Activated T-cell treated with anti-CD3 and anti-CD28 coated beads for 4 hours (primary cell): Measurements from ENCODE around the gene HSPA1B.
A peak's percentile ranks its signal among the peaks of the same experiment; 100 is the strongest.
"Not testable (repeated sequence)": the region's sequence is repeated elsewhere in the genome, so short reads cannot be mapped to it uniquely, and the experiment has no call there.

ENCODE experiments used
- DNase-seq: peaks from one replicate; pipeline ENCODE4 v3.0.0-alpha.2; 2020

Gene HSPA1B

DNA sequence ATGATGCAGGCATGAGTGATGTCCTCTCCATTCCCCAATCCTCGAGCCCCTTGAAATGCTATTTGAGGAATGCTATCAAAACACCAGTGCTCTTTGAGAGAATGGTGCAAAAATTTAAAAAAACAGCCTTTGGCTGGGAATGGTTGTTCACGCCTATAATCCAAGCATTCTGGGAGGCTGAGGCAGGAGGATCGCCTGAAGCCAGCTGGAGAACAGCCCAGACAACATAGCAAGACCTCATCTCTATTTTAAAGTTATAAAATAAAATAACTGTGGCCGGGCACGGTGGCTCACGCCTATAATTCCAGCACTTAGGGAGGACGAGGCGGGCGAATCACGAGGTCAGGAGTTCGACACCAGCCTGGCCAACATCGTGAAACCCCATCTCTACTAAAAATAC is 27.8 kb upstream of the HSPA1B start:
- no peak for DNase-seq

DNA sequence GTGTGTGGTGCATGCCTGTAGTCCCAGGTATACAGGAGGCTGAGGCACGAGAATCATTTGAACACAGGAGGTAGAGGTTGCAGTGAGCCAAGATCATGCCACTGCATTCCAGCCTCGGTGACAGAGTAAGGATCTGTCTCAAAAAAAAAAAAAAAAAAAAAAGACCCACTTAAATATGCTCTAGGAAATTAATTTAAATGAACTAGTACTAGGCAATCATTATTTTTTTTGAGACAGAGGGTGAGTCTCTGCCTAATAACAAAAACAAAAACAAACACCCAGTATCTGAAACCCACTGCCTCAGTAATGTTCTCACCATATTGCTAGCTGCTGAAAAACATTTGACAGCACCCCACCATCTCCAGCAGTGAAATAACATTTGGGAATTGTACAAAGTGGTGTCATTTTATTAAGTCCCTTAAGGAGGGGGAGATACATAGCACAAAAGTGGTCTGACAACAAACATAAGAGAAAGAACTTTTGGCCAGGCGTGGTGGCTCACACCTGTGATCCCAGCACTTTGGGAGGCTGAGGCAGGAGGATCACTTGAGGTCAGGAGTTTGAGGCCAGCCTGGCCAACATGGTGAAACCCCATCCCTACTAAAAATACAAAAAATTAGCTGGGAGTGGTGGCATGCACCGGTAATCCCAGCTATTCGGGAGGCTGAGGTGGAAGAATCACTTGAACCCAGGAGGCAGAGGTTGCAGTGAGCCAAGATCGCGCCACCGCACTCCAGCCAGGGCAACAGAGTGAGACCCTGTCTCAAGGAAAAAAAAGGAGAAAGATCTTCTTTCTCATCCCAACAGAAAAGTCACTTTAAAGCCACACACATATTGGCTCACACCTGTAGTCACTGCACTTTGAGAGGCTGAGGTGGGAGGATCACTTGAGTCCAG is 26.3 kb upstream of the HSPA1B start:
- DNase-seq = not testable (repeated sequence)

DNA sequence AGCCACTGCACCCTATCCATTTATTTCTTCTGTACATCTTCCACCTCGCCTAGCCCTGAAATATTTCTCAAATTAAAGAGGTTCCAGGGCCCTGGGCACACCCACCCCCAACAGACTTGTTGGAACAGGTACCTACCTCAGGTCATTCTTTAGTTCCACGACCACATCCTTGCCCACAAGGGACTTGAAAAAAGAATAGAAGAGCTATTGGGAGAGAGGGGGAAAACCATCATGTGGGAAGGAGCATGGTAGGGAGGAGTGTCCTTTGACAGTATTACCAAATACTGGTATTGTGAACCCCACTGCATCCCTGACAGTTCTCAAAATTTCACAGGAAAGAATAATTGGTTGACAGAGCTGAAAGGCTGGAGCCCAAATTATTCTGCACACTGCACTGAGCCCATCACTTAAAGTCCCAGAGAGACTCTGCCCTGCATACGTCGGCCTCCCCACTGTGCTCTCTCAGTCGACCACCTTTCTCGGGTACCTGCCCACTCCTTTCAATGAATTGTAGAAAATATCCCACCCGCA is 21.5 kb upstream of the HSPA1B start:
- no peak for DNase-seq

DNA sequence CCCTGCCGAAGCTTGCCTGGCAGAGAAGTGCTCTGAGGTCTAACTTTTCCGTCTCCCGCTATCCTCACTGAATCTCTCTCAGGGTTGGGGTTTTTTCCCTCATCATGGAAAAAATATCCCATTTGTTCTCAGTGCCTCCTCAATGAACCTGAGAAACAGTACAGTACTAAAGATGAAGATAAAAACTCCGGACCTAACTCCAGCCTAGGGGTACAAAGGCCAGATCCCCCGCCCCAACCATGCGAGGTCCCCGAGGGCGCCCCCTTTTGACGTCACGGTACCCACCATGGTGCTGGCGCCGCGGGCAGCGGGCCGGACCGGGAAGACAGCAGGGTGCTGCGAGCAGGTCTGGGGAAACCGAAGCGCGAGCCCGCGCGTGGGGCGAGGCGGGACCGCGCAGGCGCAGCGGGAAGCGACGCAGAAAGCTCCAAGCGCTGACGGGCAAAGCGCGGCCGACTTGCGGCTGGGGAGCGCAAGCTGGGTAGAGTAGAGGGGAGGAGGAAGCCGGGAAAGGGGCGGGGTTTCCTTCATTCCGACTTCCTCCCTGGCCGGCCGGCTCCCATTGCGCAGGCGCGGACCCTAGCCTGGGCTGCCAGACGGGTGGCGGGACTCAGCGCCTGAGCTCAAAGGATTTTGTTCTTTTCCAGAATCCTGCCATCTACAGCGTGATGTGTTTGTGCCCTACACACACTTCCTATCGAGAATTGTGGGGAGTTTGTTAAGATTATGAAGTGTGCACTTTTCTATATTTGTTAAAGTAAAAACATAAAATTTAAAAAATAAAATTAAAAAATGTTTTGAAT is 20.9 kb upstream of the HSPA1B start, which contains the start of gene LSM2:
TSS of gene LSM2 (minus strand) at position 497 of the 803 bp plus-strand sequence. CDS start at position 288, 209 bp downstream.
- DNase-seq = peak; percentile 95

DNA sequence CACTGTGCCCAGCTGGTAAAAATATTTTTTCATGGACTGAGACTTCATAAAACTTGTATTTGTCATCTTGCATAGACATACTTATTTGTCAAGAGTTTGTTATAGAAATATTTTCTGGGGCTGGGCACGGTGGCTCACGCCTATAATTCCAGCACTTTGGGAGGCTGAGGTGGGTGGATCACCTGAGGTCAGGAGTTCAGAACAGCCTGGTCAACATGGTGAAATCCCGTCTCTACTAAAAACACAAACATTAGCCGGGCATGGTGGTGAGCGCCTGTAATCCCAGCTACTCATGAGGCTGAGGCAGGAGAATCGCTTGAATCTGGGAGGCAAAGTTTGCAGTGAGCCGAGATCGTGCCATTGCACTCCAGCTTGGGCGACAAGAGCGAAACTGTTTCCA is 18.9 kb upstream of the HSPA1B start:
- not testable (repeated sequence) for DNase-seq

DNA sequence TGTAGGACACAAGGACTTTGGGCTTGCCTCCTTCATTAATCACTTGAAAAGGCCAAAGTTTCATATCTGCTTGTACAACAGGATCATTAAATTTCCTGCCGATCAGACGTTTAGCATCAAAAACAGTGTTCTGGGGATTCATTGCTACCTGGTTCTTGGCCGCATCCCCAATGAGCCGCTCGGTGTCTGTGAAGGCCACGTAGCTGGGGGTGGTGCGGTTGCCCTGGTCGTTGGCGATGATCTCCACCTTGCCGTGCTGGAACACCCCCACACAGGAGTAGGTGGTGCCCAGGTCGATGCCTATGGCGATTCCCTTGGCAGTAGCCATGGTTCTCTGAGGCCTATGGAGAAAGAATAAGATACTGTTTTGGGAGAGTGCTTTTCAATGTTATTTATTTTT is 15.9 kb upstream of the HSPA1B start:
- DNase-seq = no peak

DNA sequence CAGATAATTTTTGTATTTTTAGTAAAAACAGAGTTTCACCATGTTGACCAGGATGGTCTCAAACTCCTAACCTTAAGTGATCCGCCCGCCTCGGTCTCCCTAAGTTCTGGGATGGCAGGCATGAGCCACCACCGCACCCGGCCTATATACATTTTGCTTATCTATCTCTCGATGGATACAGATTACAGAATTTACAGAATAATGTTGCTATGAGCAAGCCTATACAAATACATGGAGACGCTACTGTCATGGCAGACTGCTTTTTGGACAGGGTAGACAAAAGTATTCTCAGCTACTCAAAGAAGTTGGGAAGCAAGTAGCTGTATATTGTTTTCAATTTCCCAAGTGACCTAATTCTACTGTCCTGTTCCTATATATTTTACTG is 14.1 kb upstream of the HSPA1B start:
- DNase-seq = no peak

DNA sequence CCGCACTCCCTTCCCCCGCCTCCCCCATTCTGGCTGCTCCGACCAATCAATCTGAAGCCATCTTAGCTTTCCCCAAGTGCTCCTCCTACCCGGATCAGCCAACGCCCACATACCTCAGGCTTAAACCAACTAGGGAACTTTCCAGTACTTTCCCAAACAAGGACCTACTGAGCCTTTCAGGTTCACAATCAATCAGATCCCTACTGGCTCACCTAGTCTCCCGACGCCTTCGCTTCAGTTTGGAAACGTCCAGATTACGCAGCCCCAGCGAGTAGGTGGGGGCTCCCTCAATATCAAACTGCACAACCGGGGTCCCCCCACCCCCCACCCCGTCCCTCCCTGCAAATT is 12.9 kb upstream of the HSPA1B start:
- DNase-seq = peak; percentile 57

DNA sequence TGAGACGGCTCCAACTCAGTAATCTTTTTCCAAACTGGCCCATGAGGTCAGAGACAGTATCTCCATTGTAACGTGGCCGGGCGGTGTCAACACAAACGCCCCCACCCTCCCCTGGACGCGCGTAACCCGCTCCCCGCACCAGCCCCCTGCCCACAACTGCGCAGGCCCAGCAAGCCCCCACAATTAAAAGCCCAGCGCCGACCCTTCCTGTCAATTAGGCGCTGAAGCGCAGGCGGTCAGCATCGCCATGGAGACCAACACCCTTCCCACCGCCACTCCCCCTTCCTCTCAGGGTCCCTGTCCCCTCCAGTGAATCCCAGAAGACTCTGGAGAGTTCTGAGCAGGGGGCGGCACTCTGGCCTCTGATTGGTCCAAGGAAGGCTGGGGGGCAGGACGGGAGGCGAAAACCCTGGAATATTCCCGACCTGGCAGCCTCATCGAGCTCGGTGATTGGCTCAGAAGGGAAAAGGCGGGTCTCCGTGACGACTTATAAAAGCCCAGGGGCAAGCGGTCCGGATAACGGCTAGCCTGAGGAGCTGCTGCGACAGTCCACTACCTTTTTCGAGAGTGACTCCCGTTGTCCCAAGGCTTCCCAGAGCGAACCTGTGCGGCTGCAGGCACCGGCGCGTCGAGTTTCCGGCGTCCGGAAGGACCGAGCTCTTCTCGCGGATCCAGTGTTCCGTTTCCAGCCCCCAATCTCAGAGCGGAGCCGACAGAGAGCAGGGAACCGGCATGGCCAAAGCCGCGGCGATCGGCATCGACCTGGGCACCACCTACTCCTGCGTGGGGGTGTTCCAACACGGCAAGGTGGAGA is 12.3 kb upstream of the HSPA1B start, which contains the start of the genes HSPA1A and HSPA1L:
TSS of gene HSPA1A (plus strand) at position 519 of the 814 bp plus-strand sequence. CDS start at position 733, 214 bp downstream.
TSS of gene HSPA1L (minus strand) at position 259 of the 814 bp plus-strand sequence. CDS start 3,311 bp downstream, outside the sequence.
- peak; percentile 45 for DNase-seq

DNA sequence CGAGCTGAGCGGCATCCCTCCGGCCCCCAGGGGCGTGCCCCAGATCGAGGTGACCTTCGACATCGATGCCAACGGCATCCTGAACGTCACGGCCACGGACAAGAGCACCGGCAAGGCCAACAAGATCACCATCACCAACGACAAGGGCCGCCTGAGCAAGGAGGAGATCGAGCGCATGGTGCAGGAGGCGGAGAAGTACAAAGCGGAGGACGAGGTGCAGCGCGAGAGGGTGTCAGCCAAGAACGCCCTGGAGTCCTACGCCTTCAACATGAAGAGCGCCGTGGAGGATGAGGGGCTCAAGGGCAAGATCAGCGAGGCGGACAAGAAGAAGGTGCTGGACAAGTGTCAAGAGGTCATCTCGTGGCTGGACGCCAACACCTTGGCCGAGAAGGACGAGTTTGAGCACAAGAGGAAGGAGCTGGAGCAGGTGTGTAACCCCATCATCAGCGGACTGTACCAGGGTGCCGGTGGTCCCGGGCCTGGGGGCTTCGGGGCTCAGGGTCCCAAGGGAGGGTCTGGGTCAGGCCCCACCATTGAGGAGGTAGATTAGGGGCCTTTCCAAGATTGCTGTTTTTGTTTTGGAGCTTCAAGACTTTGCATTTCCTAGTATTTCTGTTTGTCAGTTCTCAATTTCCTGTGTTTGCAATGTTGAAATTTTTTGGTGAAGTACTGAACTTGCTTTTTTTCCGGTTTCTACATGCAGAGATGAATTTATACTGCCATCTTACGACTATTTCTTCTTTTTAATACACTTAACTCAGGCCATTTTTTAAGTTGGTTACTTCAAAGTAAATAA is 10.2 kb upstream of the HSPA1B start:
- DNase-seq = not testable (repeated sequence)

DNA sequence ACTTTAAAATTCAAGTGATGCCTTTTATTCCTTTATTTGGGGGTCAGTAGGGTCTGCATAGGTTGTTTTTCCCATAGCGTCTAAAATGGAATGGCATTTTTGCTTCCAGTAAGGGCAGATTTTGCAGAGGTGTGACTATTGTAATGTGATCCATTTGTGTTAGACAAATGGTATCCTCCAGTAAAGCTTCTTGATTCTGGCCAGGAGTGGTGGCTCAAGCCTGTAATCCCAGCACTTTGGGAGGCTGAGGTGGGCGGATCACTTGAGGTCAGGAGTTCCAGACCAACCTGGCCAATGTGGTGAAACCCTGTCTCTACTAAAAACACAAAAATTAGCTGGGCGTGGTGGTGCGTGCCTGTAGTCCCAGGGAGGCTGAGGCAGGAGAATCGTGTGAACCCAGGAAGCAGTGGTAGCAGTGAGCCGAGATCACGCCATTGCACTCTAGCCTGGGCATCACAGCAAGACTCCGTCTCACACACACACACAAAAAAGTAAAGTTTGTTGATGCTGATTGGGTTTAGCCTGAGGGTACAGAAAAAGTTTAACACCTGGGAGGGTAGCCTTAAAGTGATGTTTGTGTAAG is 9.5 kb upstream of the HSPA1B start:
- DNase-seq = not testable (repeated sequence)

DNA sequence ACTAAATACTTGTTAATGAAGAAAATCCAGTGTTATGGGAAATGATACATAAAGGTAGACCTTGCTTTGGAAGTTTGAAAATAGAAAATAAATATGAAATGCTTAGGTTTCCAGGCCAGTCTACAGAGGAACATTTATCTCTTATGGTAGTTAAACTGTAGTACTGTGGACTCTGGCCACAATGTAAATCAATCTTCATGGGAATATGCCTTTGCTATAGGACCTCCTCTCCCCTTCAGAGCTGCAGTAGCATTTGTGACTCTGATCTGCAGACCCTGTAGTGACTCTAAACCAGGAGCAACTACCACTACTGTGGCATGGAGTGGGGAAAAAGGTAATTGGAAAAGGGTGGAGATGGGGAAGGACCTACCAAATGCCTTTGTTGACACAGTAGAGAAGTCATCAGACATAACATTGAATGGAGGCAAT is 7.7 kb upstream of the HSPA1B start:
- DNase-seq = no peak

DNA sequence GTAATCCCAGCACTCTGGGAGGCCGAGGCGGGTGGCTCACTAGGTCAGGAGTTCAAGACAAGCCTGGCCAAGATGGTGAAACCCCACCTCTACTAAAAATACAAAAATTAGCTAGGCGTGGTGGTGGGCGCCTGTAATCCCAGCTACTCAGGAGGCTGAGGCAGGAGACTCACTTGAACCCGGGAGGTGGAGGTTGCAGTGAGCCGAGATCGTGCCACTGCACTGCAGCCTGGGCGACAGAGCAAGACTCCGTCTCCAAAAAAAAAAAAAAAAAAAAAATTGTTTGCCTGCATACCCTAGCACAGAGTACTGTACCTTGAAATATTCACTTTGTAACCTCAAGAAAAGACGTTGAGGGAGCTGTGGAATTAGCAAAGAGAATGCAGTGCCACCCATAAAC is 7.1 kb upstream of the HSPA1B start:
- not testable (repeated sequence) for DNase-seq

DNA sequence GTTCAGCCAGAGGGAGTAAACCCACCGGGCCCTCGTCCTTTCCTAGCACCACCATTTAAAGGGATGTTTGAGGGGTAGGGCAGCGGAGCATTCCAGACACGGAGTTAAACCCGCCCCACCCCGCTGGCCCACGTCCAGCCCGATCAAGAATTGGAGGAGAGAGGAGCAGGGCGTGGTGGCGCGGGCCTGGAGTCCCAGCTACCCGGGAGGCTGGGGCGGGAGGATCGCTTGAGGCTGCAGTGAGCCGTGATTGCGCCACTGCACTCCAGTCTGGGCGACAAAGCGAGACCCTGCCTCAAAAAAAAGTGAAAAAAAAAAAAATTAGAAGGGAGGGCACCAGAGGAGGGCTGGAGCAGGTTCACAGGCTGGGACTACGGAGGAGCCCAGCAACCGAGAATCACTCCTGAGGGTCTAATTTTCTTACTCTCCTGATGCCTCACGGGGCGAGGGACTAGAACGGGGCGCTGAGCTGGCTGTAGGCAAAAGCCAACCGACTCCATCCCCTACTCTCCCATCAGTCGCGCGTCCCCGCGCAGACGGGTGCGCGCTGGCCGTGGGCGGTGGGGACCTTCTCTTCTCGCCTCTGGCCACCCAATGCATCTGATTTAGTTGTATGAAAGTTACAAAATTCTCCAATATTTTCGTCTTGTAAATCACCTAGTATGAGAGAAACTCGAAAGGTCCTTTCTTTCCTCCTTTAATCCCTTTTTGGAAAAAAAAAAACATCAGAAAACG is 6.1 kb upstream of the HSPA1B start:
- DNase-seq = peak; percentile 57

DNA sequence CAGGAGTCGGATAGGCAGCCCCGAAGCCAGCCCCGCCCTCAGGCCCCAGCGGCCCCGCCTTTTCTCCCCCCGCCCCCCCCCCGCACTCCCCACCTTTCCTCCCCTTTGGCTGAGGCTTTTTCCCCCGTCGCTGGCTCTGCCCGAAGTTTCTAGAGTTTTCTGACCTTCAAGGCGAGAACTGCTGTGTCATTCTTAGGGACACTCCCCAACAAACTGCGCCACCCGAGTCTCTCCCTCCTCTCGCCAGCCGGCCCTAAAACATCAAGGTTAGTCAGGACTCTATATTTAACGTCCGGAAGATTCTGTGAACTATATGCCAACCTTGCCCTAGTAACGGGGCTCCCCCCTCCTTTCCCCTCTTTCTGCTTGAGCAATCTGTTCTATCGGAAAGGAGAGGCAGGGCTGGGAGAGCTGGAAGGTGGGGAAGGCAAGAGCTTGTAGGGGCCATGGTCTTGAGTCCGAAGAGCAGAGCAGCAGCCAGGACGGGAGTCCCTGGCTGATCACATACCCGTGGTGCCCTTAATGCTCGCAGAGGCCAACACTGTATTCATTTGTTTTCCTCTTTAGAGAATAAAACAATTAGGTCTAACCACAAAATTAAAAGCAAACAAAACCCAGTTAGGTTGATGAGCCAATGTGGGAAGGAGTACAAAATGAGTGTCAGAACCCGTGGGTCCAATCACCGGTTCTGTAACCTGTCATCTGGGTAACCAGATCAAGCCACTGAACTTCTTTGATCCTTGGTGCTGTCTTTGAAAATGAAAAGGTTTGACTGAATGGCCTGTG is 5.3 kb upstream of the HSPA1B start:
- peak; percentile 43 for DNase-seq

DNA sequence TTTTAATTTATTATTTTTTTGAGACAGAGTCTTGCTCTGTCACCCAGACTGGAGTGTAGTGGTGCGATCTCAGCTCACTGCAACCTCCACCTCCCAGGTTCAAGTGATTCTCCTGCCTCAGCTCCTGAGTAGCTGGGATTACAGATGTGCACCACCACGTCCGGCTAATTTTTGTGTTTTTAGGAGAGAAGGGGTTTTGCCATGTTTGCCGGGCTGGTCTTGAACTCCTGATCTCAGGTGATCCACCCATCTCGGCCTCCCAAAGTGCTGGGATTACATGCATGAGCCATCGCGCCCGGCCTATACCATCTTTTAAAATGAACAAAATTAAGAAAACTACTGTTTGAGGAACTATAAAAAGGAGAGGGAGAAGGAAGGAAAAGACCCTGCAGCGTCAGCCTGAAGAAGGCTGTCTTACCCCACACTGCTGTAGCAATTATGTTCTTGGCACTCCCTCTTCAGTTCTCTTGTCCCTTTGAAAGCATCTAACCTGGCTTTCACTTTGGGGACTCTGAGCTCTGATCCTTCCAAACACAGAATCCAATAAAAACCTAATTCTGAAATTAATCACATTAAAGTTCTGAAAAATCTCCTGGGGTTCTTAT is 3.8 kb upstream of the HSPA1B start:
- DNase-seq = not testable (repeated sequence)

DNA sequence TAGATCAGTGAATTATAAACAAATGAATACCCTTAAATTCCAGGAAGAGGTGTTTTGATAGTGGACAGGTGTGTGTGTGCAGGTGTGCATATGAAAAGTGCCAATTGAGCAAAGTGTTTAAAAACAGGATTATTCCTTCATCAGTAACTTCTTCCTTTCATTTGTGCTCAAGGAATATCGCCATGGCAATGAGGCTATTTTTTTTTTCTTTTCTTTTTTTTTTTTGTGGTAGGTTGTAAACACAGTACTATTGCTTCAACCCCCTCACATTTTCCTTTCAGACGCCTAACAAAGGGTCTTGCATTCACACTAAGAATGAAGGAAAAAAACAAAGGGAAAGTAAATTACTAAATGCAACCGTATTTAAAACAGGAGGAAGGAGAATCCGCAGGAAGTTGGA is 2.0 kb upstream of the HSPA1B start:
- no peak for DNase-seq

DNA sequence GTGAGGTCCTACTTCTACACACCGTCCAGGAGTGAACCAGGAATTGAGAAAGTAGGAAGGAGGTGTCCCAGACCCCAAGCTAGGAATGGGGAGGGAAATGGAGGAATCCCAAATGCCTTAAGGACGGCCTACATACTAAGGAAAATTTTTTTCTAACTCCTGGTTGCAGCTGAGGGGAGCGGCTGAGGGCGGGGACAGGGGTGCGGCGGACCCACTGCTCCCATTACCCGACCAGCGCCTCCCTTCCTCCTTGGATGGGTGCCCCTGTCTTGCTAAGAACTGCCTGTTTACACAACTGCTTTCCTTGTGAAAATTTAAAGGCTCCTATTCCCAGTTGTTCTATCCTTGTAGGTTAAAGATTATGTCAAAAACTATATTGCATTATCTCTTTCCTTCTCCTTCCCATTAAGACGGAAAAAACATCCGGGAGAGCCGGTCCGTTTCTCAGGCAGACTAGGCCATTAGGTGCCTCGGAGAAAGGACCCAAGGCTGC is 699 bp upstream of the HSPA1B start:
- no peak for DNase-seq
